Body of pancreas (tissue), 4 donors: ENCODE data around the gene HTR1D.

Experiments used
- CTCF ChIP-seq, 7 experiments: fragments of 450-650 bp in 4 of 7; fragments of 200-600 bp in 3 of 7; sonication (generic) in 3 of 7; IDR thresholded peaks; one replicate each; pipeline ENCODE4 v1.5.1; 2016 to 2019; ENCODE audit warnings: antibody characterized with exemption in 7 of 7
- POLR2A ChIP-seq, 3 donors: fragments of 450-650 bp; IDR thresholded peaks; one replicate each; pipeline ENCODE4 v1.6.1; 2016; ENCODE audit warnings: antibody characterized with exemption in 3 of 3, mild to moderate bottlenecking in 2 of 3

- TF ChIP-seq CTCF (IDR thresholded peaks at IDR 0.05): no peak
- TF ChIP-seq POLR2A (IDR thresholded peaks at IDR 0.05): no peak
Observed at GRCh38 chr1:23210963-23211362, 6.3 kb downstream of the HTR1D start.
